GM12892 (cell line): ENCODE data around the gene TMPRSS4.

Source experiments
- POLR2A ChIP-seq: IDR thresholded peaks from 2 replicates; pipeline ENCODE4 v1.6.1; 2011; ENCODE audit warnings: low read depth, low read length, control low read depth
- POLR2AphosphoS5 ChIP-seq: IDR thresholded peaks from 2 replicates; pipeline ENCODE4 v1.6.1; 2011; ENCODE audit warnings: low read depth, low read length, control low read depth
- TAF1 ChIP-seq: IDR thresholded peaks from 2 replicates; pipeline ENCODE4 v1.6.1; 2011; ENCODE audit warnings: low read depth, mild to moderate bottlenecking, control low read depth, low read length, borderline replicate concordance

GRCh38 chr11:118098996-118099837 lies 22.3 kb downstream of the TMPRSS4 start:
- TF ChIP-seq POLR2AphosphoS5 (no peak), POLR2A (no peak), TAF1 (no peak)
